GM21360 (cell line): ENCODE measurements around the gene SELENON.

ENCODE experiments used
- ATAC-seq: cut with Tn5 transposase; IDR thresholded peaks from one replicate; pipeline ENCODE4 v1.9.1; 2021; ENCODE audit warnings: mild to moderate bottlenecking, moderate library complexity; ENCODE audit not compliant: unreplicated experiment

The SELENON gene

DNA sequence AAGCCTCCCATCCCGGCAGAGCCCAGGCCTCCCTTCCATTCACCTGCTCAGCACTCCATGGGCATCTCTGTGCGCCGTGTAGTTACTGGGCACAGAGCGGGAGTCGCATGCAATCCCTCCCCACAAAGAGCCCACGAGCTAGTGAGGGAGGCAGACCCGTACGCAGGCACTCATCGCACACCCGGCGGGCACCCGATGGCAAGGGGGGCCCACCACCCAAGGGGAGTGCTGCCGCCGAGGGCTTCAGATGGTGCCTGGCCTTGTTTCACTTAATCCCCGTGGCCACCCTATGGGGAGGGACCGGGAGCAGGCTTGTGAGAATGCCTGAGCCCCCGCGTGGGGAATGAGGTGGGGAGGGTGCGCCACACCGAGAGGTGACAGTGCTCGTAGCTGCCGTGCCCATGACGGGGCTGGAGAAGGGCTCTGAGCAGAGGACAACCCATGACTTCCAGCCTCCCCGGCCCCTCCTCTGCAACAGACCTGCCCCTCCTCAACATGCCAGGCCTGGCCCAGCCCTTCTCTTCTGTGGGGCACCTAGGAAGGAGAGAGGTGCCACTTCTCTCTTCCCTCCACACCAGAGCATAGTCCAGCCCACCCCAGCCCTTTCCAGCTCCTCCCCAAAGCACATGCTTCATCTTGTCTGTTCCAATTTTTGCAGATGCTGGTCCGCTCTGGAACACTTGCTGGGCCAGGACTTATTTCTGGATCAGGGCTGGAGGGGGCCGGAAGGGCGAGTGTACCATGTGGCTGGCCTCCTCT lies 30.2 kb upstream of the SELENON start:
- no peak for ATAC-seq

DNA sequence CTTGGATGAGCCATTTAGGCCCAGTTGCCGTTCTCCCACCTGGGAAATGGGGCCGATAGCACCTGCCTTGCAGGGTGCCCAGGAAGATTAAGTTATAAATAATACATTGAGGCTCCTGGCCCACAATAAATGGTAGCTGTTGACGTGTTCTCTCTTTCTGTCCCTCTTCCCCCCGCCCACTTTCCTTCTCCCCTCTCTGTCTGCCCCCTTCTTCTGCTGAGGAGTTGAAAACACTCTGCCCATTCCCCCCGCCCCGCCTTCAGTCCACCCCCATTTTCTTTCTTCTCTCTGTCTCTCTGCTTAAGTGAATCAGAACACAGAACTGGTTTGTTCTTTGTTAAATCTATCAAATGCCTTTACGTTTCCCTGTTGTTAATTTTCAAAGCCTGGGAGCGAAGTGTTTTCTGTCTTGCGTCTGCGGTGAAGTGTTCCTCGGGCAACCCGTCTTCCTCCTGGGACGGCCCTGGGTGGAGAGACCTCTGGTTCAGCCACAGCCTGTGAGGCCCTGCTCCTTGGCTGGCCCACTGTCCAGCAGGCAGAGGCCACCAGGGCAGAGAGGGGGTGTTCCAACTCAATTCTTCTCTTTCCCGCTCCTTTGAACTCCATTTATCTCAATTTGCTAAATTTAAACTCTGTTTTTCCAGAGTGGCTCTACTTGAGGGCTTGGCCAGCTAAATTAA lies 29.3 kb upstream of the SELENON start:
- no peak for ATAC-seq

DNA sequence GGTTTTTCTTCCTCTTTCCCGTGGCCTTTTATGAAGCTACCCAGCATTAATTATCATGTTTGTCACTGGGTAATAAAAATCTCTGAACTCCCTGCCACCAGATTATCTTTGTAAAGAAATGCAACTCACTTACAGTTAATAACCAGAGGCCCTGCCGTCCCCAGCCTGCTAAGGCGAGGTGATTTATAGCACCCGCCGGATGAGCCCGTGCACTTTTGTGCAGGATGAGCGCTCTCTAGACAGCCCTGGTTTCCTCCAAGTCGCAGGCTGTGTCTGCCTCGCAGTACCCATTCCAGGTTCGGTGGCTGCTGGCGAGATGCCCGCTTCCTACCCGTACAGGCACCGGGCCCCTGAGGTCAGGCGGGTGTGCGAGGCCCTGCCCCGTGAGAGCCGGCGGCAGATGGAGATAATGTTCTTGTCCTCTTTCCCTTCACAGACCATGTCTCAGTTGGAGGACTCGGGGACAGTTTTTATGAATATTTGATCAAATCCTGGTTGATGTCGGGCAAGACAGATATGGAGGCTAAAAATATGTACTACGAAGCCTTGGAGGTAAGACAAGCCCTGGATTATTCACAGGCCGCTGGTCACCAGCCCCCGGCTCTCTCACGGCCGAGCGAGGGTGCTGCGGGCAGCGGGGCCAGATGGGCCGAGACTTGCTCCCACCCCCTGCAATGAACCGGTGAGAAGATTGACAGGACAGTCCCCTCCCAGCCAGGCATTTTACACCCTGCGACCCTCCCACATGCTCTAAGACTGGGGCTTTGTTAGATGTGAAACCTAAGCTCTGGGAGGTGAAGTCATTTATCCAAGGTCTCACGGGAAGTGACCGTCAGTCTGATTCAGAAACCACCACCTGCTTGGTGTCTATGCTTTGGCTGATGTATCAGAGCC lies 28.5 kb upstream of the SELENON start:
- no peak for ATAC-seq

DNA sequence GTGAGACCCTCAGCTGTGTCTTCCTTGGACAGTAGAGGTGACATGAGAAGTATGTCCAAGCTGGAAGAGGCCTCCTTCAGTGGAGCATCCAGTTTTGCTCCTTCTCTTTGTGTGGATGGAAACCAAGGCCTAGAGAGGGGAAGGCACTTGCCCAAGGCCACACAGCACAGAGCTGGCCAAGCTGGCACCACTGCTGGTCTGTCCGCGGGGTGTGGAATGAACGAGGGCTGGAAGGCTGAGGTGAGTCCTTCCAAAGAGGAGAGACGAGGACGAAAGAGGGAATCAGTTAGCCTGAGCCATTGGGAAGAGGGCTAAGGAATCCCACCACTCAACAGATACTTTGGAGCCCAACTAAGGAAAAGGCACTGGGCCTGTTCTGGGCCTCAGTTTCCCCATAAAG lies 27.8 kb upstream of the SELENON start:
- ATAC-seq: no peak

GRCh38 chr1:25772692-25773245 lies 27.2 kb upstream of the SELENON start:
- no peak for ATAC-seq

DNA sequence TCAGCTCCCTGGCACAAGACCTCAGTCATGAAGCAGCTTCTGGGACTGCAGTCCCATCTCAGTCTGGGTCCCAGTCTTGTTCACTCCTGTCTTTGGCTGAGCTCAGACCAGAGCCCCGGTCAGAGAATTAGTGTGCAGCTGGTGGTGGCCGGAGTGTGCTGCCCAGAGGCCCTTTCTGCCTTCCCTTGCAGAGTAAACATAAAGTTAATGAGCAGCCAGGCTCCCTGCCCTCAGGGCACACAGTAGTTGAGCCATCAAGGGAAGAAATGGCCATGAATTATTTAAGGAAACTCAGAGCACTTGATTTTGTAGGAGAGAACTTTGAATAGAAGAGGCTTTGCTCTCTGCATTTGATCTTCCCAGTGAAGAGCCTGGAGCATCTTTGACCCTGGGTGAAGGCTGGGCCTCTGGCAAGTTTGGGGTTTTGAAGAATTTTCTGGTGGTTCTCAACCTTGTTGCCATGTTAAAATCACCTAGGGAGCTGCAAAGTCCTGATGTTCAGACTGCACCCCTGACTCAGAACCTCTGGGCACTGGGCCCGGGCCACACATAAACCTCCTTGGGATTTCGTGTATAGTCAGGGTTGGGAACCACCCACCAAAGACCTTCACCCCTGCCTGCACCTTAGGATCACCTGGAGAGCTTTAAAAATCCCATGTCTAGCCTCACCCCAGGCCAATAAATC lies 26.4 kb upstream of the SELENON start:
- ATAC-seq: no peak

- ATAC-seq: no peak
These were observed 25.7 kb upstream of the SELENON start for GRCh38 chr1:25774206-25774803.

DNA sequence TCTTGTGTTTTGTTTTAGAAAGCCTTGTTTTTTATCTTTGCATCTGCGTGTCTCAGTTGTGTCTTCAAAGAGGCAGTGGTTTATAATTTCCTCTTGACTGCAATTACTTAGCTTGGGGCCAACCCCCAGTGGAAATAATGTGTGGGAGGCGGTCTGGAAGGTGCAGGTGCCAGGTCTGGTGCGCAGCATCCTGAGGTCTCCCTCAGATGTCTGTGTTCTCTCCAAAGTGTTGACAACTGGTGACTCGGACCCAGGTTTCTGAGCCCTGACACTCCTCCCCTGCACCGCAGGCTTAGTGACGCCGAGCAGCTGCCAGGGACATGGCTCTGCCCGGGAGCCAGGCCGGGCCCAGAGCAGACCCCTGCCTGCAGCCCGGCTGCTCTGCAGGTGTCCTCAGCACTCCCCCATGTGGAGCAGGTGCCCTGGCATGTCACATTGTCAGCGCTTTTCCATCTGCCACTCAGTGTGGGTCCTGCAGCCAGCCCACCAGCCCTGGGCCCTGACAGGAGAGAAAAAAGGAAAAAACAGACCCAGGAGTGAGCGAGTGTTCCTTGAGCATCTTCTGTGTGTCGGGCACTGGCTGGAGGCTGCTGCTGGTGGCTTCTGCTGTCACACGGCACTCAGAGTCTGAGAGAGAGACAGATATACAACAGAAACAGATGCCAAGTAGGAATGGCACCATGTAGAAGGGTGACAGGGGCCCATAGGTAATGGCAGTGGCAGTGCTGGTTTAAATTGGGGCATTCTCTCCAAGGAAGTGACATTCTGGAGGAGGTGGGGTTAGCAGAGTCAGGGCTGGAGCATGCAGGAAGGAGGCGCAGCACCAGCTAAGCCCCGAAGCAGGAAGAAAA lies 24.8 kb upstream of the SELENON start:
- ATAC-seq: no peak

GRCh38 chr1:25779388-25779787 lies 20.6 kb upstream of the SELENON start:
- ATAC-seq: no peak

DNA sequence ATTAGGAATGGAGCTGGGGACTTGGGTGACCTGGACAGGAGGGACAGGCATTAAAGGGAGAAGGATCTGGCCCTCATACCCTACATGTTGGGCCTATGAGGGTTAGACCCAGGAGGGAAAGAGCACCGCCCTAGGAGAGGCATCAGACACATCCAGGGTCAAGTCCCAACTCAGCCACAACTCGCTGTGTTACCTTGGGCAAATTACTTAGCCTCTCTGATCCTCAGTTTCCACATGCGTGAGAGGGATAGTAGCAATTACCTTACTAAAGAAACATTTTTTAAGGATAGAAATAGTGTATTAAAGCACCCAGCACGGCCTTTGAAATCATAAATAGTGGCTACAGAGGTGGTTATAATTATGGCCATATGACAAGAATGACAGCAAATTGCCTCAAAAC lies 20.1 kb upstream of the SELENON start:
- ATAC-seq: no peak

- ATAC-seq: no peak
These were observed 19.5 kb upstream of the SELENON start for GRCh38 chr1:25780318-25781129.

DNA sequence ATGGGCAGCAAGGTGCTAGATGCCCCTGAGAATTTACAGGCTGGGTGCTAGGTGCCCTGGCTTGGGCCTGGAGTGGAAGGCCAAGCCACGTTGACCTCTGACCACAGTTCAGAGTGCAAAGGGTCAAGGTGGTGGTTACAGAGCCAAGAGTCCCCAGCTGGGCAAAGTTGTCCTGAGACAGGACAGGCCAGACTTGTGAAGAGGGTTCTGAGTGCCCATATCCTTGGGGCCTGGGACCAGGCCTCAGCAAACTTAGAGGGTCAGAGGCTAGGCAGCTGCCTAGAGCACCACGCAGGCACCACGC lies 18.9 kb upstream of the SELENON start:
- ATAC-seq: no peak

GRCh38 chr1:25782608-25783201 lies 17.3 kb upstream of the SELENON start:
- no peak for ATAC-seq

DNA sequence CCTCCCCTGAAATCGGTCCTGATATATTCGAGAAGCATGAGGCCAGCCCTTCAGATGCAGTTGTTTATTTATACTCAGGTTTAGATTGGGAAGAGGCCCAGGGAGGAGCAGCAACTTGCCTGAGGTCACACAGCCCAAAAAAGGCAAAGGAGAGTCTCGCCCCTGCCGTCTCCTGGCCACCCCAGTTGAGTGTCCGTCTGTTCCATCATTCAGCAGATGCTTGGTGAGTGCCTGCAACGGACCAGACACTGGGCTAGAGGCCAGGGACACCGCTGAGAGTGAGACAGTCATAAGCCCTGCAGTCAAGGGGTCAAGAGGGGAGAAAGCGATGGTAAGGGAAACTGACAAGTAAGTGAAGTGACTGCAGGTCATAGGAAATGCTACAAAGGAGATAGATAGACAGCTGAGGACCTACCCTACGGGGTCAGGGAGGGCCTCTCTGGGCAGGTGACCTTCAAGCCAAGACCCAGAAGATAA lies 15.4 kb upstream of the SELENON start:
- no peak for ATAC-seq

- ATAC-seq: no peak
These were observed 14.5 kb upstream of the SELENON start for GRCh38 chr1:25785333-25786067.

DNA sequence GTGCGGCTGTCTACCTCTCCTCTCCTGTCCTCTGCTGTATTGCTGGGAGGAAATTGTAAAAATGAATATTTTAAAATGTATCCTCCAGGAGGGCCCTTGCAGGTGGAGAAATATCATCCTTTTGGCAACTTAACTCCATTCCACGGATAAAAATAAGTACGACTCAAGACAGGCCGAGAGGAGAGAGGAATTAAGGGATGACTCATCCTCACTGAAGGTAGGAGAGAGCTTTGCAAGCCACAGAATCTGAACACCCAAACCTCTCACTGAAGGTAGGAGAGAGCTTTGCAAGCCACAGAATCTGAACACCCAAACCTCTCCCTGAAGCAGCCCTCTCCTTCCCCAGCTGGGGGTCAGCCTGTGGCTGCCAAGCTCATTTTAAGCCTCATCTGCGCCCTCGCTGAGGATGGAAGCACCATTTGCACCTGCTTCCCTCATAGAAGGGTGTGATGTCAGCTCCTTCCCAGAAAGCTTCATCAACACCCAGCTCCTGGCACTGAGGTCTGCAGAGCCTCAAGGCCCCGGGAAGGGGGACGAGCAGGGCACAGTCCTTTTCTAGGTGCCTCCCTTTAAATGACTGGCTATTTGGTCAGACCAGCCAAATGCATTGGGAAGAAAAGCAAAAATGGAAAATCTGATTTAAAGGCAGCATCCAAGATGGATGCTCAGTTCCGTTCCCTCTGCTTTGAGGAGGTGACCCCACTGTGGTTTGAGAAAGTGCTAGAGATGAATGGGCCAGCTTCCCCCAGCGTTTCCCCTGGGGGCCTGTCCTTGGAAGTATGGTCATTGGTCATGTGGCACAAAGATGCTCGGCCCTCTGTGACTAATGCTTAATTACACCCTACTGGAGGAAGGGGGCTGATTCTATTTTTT lies 12.9 kb upstream of the SELENON start:
- no peak for ATAC-seq

GRCh38 chr1:25787760-25788166 lies 12.2 kb upstream of the SELENON start:
- ATAC-seq: no peak
